Neural cell (in vitro differentiated cells): ENCODE measurements around the gene DAND5.

ENCODE experiments used
- EP300 ChIP-seq: fragments of 450-650 bp; conservative IDR thresholded peaks from 2 replicates; pipeline ENCODE4 v1.6.1; 2014; ENCODE audit warnings: antibody characterized with exemption, mild to moderate bottlenecking, moderate library complexity; ENCODE audit not compliant: poor library complexity, severe bottlenecking
- EZH2 ChIP-seq: fragments of 200-600, 300-800 bp; shearing (Covaris generic), sonication (generic); IDR thresholded peaks from 2 replicates; pipeline ENCODE4 v1.6.1; 2014; ENCODE audit warnings: antibody characterized with exemption, low read length, borderline replicate concordance, mild to moderate bottlenecking; ENCODE audit not compliant: insufficient read depth, poor library complexity, severe bottlenecking
- REST ChIP-seq: IDR thresholded peaks from 2 replicates; pipeline ENCODE4 v1.6.1; 2012; ENCODE audit warnings: borderline replicate concordance
- TF ChIP-seq, protein P1 (sequence below): fragments of 450-650 bp; IDR thresholded peaks from 2 replicates; pipeline ENCODE4 v1.5.1; 2014; ENCODE audit warnings: antibody characterized with exemption, mild to moderate bottlenecking, moderate library complexity; ENCODE audit not compliant: poor library complexity, severe bottlenecking

DNA sequence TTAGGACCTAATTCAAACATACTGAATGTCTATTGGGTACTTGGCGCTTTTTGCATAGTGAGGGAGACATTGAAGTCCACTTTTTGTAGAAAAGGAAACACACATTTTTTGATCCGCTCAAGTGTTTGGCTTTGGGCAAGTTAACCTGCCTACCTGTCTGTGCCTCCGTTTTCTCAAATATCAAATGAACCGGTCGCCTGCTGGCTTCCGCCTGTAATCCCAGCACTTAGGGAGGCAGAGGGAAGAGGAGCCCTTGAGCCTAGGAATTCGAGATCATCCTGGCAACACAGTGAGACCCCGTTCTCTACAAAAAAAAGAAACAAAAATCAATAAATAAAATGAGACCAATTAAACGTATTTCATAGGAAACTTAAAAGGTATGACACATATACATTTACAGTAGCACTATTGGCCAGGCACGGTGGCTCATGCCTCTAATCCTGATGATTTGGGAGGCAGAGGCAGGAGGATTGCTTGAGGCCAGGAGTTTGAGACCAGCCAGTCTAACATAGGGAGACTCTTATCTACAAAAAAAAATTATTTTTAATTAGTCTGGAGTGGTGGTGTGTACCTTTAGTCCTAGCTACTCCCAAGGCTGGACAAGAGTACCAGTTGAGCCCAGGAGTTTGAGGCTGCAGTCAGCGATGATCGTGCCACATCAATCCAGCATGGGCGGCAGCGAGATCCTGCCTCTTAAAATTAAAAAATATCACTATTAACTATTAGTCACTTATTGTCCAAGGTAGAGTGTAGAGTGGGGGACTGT lies 22.5 kb upstream of the DAND5 start:
- TF ChIP-seq EP300: no peak
- TF ChIP-seq, protein P1, sequence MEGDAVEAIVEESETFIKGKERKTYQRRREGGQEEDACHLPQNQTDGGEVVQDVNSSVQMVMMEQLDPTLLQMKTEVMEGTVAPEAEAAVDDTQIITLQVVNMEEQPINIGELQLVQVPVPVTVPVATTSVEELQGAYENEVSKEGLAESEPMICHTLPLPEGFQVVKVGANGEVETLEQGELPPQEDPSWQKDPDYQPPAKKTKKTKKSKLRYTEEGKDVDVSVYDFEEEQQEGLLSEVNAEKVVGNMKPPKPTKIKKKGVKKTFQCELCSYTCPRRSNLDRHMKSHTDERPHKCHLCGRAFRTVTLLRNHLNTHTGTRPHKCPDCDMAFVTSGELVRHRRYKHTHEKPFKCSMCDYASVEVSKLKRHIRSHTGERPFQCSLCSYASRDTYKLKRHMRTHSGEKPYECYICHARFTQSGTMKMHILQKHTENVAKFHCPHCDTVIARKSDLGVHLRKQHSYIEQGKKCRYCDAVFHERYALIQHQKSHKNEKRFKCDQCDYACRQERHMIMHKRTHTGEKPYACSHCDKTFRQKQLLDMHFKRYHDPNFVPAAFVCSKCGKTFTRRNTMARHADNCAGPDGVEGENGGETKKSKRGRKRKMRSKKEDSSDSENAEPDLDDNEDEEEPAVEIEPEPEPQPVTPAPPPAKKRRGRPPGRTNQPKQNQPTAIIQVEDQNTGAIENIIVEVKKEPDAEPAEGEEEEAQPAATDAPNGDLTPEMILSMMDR: no peak
- no peak for TF ChIP-seq EZH2
- TF ChIP-seq REST: no peak
